Activated CD4-positive, CD25-positive, alpha-beta regulatory T cell treated with anti-CD3 and anti-CD28 coated beads, Interleukin-2, amount 50 U/mL, for 16 hours (primary cell): ENCODE data around the gene RXFP1.
"Not testable (repeated sequence)": the region's sequence is repeated elsewhere in the genome, so short reads cannot be mapped to it uniquely, and the experiment has no call there.

Source experiments
- DNase-seq: peaks from one replicate; pipeline ENCODE4 v3.0.0-alpha.2; 2020; ENCODE audit warnings: low read depth, low spot score

The RXFP1 gene

GRCh38 chr4:158610790-158611189 lies 89.1 kb downstream of the RXFP1 start:
- DNase-seq: no peak

- no peak for DNase-seq
Observed at GRCh38 chr4:158613046-158613445, 91.4 kb downstream of the RXFP1 start.

- DNase-seq: no peak
Observed at GRCh38 chr4:158617956-158618355, 96.3 kb downstream of the RXFP1 start.

GRCh38 chr4:158621729-158622128 lies 100.0 kb downstream of the RXFP1 start:
- no peak for DNase-seq

- no peak for DNase-seq
Observed at GRCh38 chr4:158622251-158622650, 100.6 kb downstream of the RXFP1 start.

- DNase-seq: no peak
Observed at GRCh38 chr4:158624889-158625478, 103.3 kb downstream of the RXFP1 start.

- DNase-seq: no peak
Observed at GRCh38 chr4:158625544-158625943, 103.9 kb downstream of the RXFP1 start.

- no peak for DNase-seq
Observed at GRCh38 chr4:158630893-158631292, 109.2 kb downstream of the RXFP1 start.

GRCh38 chr4:158636619-158637018 lies 114.9 kb downstream of the RXFP1 start:
- no peak for DNase-seq

GRCh38 chr4:158644356-158644755 lies 122.7 kb downstream of the RXFP1 start:
- no peak for DNase-seq

- no peak for DNase-seq
Observed at GRCh38 chr4:158644760-158645159, 123.1 kb downstream of the RXFP1 start.

- DNase-seq: no peak
Observed at GRCh38 chr4:158649111-158649680, 127.5 kb downstream of the RXFP1 start.

- DNase-seq: no peak
Observed at GRCh38 chr4:158652920-158653319, 131.2 kb downstream of the RXFP1 start.

GRCh38 chr4:158656439-158656838 lies 134.8 kb downstream of the RXFP1 start:
- DNase-seq: no peak

- DNase-seq: no peak
Observed at GRCh38 chr4:158657291-158657690, 135.6 kb downstream of the RXFP1 start.

- not testable (repeated sequence) for DNase-seq
Observed at GRCh38 chr4:158663255-158663654, 141.6 kb downstream of the RXFP1 start.

- not testable (repeated sequence) for DNase-seq
Observed at GRCh38 chr4:158663707-158664625, 142.3 kb downstream of the RXFP1 start.

- no peak for DNase-seq
Observed at GRCh38 chr4:158664806-158665205, 143.1 kb downstream of the RXFP1 start.

- DNase-seq: no peak
Observed at GRCh38 chr4:158666892-158667291, 145.2 kb downstream of the RXFP1 start.

- no peak for DNase-seq
Observed at GRCh38 chr4:158667651-158668198, 146.0 kb downstream of the RXFP1 start.

GRCh38 chr4:158669310-158669709 lies 147.6 kb downstream of the RXFP1 start:
- no peak for DNase-seq

GRCh38 chr4:158670975-158671664 lies 149.4 kb downstream of the RXFP1 start:
- peak; percentile 16 for DNase-seq
